HUDEP-2 (cell line): ENCODE results near the gene ODAD4.

ENCODE experiments used
- DNase-seq, 76 experiments: peaks; one replicate each; lab custom pipeline; 2025; ENCODE audit not compliant: unreplicated experiment in 76 of 76; lab: John Stamatoyannopoulos, UW

The ODAD4 gene

GRCh38 chr17:41967141-41967920 is 36.9 kb downstream of the ODAD4 start:
- peak in 10 of 76 experiments; percentile 2 to 54 (median 22) for DNase-seq

- DNase-seq, result no peak
Observed at GRCh38 chr17:41967921-41968578, 37.6 kb downstream of the ODAD4 start.

- DNase-seq, result no peak
Observed at GRCh38 chr17:41968676-41969075, 38.3 kb downstream of the ODAD4 start.

GRCh38 chr17:41970901-41971331 is 40.5 kb downstream of the ODAD4 start:
- no peak for DNase-seq

GRCh38 chr17:41971721-41972523 is 41.5 kb downstream of the ODAD4 start:
- no peak for DNase-seq

- DNase-seq, result no peak
Observed at GRCh38 chr17:41972571-41973407, 42.4 kb downstream of the ODAD4 start.

GRCh38 chr17:41973408-41973811 is 43.0 kb downstream of the ODAD4 start:
- DNase-seq, result no peak

GRCh38 chr17:41974031-41974430 is 43.6 kb downstream of the ODAD4 start:
- no peak for DNase-seq

GRCh38 chr17:41974658-41975057 is 44.2 kb downstream of the ODAD4 start:
- no peak for DNase-seq

- no peak for DNase-seq
Observed at GRCh38 chr17:41975099-41976083, 45.0 kb downstream of the ODAD4 start.

- DNase-seq, result no peak
Observed at GRCh38 chr17:41976142-41976768, 45.8 kb downstream of the ODAD4 start.

- no peak for DNase-seq
Observed at GRCh38 chr17:41977991-41978390, 47.6 kb downstream of the ODAD4 start.

GRCh38 chr17:41982026-41982760 is 51.8 kb downstream of the ODAD4 start:
- no peak for DNase-seq

GRCh38 chr17:41984454-41984853 is 54.0 kb downstream of the ODAD4 start:
- DNase-seq, result no peak

GRCh38 chr17:41985919-41986318 is 55.5 kb downstream of the ODAD4 start:
- no peak for DNase-seq

- DNase-seq, result no peak
Observed at GRCh38 chr17:41986634-41987033, 56.2 kb downstream of the ODAD4 start.

- no peak for DNase-seq
Observed at GRCh38 chr17:41987642-41988041, 57.2 kb downstream of the ODAD4 start.

- no peak for DNase-seq
Observed at GRCh38 chr17:41988418-41988817, 58.0 kb downstream of the ODAD4 start.
